GM06990 (cell line): Measurements from ENCODE around the gene HIP1.
"Not testable (repeated sequence)": the region's sequence is repeated elsewhere in the genome, so short reads cannot be mapped to it uniquely, and the experiment has no call there.

ENCODE experiments used
- DNase-seq: peaks from one replicate; pipeline ENCODE4 v3.0.0-alpha.2; 2011; ENCODE audit not compliant: insufficient read length; ENCODE audit errors: extremely low read depth
- H3K27me3 ChIP-seq: replicated peaks from 2 replicates; pipeline ENCODE4 v1.6.0; 2011; ENCODE audit warnings: low read length; ENCODE audit not compliant: control insufficient read depth, insufficient read depth
- H3K36me3 ChIP-seq: 2 replicates; pipeline ENCODE4 v1.5.1; 2011; ENCODE audit warnings: low read length; ENCODE audit not compliant: control insufficient read depth, insufficient read depth
- H3K4me3 ChIP-seq: replicated peaks from 2 replicates; pipeline ENCODE4 v1.5.1; 2011; ENCODE audit warnings: low read depth, mild to moderate bottlenecking, control low read depth, low read length
- TF ChIP-seq, protein P1 (sequence below): IDR thresholded peaks from 2 replicates; pipeline ENCODE4 v1.5.1; 2011; ENCODE audit warnings: low read length, control low read depth, mild to moderate bottlenecking, inconsistent platforms; ENCODE audit not compliant: insufficient read depth, poor library complexity, severe bottlenecking

Gene HIP1

DNA sequence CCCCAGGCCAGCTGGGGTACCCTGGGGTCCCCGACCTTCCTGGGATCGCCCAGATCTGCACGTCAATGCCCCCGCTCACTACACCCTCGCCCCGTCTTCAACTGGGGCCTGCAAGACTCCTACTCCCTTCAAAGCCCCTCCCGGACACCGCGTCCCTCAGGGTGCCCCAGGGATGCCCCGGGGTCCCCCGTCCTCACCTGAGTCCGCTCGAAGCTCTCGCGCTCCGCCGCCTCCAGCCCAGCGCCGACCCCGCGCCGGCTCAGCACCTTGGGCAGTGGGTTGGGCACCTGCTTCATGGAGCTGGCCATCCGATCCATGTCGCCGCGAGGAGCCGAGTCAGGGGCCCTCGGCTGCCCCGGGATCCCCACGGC is at the start of gene HIP1:
Gene HIP1 (minus strand): TSS at position 338 of the 371 bp plus-strand sequence. CDS start 21 bp downstream, at position 317.
- TF ChIP-seq, protein P1, sequence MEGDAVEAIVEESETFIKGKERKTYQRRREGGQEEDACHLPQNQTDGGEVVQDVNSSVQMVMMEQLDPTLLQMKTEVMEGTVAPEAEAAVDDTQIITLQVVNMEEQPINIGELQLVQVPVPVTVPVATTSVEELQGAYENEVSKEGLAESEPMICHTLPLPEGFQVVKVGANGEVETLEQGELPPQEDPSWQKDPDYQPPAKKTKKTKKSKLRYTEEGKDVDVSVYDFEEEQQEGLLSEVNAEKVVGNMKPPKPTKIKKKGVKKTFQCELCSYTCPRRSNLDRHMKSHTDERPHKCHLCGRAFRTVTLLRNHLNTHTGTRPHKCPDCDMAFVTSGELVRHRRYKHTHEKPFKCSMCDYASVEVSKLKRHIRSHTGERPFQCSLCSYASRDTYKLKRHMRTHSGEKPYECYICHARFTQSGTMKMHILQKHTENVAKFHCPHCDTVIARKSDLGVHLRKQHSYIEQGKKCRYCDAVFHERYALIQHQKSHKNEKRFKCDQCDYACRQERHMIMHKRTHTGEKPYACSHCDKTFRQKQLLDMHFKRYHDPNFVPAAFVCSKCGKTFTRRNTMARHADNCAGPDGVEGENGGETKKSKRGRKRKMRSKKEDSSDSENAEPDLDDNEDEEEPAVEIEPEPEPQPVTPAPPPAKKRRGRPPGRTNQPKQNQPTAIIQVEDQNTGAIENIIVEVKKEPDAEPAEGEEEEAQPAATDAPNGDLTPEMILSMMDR: no peak
- DNase-seq: no peak
- Histone ChIP-seq H3K36me3 (no peaks in the 10 kb centered on the region), H3K27me3 (no peaks in the 10 kb centered on the region), H3K4me3 (peak within 1 kb of the TSS; percentile 91)

DNA sequence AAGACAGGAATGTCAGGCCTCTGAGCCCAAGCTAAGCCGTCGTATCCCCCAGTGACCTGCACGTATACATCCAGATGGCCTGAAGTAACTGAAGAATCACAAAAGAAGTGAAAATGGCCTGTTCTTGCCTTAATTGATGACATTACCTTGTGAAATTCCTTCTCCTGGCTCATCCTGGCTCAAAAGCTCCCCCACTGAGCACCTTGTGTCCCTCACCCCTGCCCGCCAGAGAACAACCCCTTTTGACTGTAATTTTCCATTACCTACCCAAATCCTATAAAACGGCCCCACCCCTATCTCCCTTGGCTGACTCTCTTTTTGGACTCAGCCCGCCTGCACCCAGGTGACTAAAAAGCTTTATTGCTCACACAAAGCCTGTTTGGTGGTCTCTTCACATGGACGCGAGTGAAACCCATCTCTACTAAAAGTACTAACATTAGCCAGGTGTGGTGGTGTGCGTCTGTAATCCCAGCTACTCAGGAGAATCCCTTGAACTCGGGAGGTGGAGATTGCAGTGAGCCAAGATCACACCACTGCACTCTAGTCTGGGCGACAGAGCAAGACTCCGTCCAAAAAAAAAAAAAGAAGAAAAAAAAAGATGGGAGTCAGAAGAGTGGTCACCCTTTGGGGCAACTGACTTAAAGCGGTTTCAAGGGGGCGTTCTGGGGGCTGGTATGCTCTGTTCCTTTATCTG is 49.6 kb upstream of the HIP1 start:
- not testable (repeated sequence) for H3K36me3 ChIP-seq, H3K4me3 ChIP-seq, H3K27me3 ChIP-seq, DNase-seq

DNA sequence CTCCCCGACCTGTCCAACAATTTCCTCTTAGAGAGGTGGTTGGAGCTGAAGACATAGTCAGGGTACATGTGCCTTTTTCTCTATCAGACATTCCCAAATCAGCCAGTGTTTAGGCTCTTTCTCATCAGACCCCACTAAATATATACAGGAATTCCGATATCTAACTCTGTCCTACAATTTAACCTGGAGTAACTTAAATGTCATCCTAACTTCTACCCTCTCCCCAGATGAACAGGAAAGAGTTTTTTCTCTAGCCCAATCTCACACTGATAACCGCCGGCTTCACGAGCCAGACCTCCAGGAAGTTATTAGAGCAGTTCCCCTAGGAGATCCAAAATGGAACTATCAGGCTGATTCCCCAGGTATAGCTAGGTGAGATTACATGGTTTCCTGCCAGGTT is 44.3 kb upstream of the HIP1 start:
- H3K36me3 ChIP-seq, H3K4me3 ChIP-seq, H3K27me3 ChIP-seq, DNase-seq: not testable (repeated sequence)

DNA sequence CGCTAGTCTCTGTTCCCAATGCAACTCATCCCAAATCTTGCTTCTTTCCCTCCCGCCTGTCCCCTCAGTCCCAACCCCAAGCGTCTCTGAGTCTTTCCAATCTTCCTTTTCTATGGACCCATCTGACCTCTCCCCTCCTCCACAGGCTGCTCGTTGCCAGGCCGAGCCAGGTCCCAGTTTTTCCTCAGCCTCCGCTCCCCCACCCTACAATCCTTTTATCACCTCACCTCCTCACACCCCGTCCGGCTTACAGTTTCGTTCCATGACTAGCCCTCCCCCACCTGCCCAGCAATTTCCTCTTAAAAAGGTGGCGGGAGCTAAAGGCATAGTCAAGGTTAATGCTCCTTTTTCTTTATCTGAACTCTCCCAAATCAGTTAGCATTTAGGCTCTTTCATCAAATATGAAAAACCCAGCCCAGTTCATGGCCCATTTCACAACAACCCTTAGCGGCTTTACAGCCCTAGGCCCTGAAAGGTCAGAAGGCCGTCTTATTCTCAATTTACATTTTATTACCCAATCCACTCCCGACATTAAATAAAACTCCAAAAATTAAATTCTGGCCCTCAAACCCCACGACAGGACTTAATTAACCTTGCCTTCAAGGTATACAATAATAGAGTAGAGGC is 42.0 kb upstream of the HIP1 start:
- not testable (repeated sequence) for H3K4me3 ChIP-seq, H3K27me3 ChIP-seq, DNase-seq, H3K36me3 ChIP-seq

DNA sequence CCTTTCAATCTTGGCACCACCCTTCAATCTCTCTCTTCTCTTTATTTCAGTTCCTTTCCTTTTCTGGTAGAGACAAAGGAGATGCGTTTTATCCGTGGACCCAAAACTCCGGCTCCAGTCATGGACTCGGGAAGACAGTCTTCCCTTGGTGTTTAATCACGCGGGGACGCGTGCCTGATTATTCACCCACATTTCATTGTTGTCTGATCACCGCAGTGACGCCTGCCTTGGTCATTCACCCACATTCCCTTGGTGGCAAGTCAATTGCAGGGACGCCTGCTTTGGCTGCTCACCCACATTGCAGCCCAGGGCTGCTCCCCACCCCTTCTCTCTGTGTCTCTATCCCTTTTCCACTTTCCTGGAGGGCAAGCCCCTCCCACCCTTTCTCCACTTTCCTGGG is 40.8 kb upstream of the HIP1 start:
- H3K27me3 ChIP-seq, H3K36me3 ChIP-seq, H3K4me3 ChIP-seq, DNase-seq: not testable (repeated sequence)

DNA sequence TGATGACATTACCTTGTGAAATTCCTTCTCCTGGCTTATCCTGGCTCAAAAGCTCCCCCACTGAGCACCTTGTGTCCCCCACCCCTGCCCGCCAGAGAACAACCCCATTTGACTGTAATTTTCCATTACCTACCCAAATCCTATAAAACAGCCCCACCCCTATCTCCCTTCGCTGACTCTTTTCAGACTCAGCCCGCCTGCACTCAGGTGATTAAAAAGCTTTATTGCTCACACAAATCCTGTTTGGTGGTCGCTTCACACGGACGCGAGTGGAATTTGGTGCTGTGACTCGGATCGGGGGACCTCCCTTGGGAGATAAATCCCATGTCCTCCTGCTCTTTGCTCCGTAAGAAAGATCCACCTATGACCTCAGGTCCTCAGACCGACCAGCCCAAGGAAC is 40.3 kb upstream of the HIP1 start:
- not testable (repeated sequence) for DNase-seq, H3K4me3 ChIP-seq, H3K36me3 ChIP-seq, H3K27me3 ChIP-seq

DNA sequence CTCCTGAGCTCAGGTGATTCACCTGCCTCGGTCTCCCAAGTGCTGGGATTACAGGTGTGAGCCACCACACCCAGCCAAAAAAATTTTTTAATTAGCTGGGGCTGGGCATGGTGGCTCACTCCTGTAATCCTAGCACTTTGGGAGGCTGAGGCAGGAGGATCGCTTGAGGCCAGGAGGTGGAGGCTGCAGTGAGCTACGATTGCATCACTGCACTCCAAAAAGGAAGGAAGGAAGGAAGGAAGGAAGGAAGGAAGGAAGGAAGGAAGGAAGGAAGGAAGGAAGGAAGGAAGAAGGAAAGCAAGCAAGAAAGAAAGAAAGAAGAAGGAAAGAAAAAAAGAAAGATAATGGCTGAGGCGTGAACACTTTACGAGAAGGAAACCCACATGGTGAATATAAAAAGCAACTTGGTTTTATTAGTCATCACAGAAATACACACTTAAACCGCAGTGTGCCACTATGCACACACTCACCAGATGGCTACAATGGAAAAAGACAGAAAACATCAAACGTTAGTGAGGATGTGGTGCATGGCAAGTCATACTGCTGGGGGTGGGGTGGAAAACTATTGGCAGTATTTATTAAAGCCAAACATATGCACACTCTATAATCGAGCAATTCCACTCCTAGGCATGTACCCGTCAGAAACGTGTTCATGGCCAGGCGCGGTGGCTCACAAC is 37.7 kb upstream of the HIP1 start:
- H3K27me3 ChIP-seq: no peaks in the 10 kb centered on the region
- TF ChIP-seq, protein P1: no peak
- no peak for DNase-seq

DNA sequence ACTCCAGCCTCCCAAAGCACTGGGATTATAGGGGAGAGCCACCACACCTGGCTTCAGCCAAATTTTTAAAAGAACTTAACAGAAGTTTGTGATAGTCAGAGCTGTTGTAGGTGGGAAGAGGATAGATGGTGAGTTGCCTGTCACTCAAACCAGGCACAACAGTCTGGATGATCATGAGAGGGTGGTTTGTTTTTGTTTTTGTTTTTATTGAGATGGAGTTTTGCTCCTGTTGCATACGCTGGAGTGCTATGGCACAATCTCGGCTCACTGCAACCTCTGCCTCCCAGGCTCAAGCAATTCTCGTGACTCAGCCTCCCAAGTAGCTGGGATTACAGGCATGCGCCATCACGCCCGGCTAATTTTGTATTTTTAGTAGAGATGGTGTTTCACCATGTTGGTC is 35.2 kb upstream of the HIP1 start:
- DNase-seq, H3K4me3 ChIP-seq, H3K36me3 ChIP-seq, H3K27me3 ChIP-seq: not testable (repeated sequence)

More for the DNA sequence above, 37.7 kb upstream of the HIP1 start:
- no peaks in the 10 kb centered on the region for H3K36me3 ChIP-seq
- H3K4me3 ChIP-seq: no peak overlapping the region
